ENCODE data around the gene C6orf47. TPM values are rescaled to one million over a fixed set of nuclear protein-coding genes. Genes with fewer than 3 reads are reported as not detected.
A peak's percentile ranks its signal among the peaks of the same experiment; 100 is the strongest.

Gene C6orf47
- total and polyA plus RNA-seq, 7 donors, result 22.2 to 32.6 (median 25.0) TPM

DNA sequence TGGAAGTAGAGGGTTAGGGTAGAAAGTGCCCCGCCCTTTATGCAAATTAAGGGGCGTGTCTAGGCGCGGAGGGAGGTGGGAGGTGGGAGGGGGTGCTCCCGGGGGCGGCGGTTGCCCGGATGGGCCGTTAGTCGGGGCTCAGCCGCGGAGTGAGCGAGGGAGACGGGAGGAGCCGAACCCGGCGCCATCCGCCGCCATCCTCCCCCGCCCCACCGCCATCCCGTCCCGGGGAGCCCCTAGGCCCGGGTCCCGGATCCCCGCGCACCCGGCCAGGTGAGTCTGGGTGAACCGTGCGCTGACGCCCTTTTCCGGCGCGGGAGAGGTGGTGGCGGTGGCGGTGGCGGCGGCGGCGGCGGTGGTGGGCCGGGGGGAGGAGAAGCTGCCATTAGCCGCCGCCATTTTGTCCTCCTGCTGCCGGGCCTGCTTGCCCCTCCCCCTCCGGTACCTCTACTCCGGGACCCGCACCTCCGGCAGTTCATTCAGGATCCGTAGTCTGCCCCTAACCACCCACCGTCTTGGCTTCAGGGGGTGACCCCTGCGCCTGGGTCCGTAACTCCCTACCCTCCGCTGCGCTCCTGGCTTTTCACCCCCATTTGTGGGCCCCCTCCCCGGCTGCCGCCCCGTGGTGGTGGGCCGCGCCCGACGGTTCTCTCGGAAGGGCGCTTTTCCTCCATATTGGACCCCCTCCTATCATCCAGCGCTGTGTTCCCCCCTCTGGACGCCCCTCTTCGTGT lies 39.8 kb downstream of the C6orf47 start, which contains the start of gene PRRC2A:
PRRC2A (plus strand) TSS at position 130 of the 734 bp plus-strand sequence. CDS start 2,075 bp downstream, outside the sequence.
- peak; percentile 92 for DNase-seq
- Histone ChIP-seq H3K27ac (peak within 1 kb of the TSS; percentile 97 to 98 (median 98)), H3K9me3 (no peaks in the 10 kb centered on the region), H3K36me3 (peaks cover 21 to 26% (median 25%) of the 10 kb centered on the region in 4 donors), H3K27me3 (no peaks in the 10 kb centered on the region), H3K4me1 (peaks cover 2 to 24% (median 20%) of the 10 kb centered on the region in 4 donors), H3K4me3 (peak within 1 kb of the TSS; percentile 72 to 87 (median 82))
- peak; percentile 81 to 88 for TF ChIP-seq POLR2A (IDR thresholded peaks at IDR 0.05)
- TF ChIP-seq POLR2AphosphoS5 (IDR thresholded peaks at IDR 0.05), result peak in 3 of 4 donors; percentile 51 to 81 (median 65)
- TF ChIP-seq EP300 (IDR thresholded peaks at IDR 0.05), result no peak
- TF ChIP-seq, protein P1, sequence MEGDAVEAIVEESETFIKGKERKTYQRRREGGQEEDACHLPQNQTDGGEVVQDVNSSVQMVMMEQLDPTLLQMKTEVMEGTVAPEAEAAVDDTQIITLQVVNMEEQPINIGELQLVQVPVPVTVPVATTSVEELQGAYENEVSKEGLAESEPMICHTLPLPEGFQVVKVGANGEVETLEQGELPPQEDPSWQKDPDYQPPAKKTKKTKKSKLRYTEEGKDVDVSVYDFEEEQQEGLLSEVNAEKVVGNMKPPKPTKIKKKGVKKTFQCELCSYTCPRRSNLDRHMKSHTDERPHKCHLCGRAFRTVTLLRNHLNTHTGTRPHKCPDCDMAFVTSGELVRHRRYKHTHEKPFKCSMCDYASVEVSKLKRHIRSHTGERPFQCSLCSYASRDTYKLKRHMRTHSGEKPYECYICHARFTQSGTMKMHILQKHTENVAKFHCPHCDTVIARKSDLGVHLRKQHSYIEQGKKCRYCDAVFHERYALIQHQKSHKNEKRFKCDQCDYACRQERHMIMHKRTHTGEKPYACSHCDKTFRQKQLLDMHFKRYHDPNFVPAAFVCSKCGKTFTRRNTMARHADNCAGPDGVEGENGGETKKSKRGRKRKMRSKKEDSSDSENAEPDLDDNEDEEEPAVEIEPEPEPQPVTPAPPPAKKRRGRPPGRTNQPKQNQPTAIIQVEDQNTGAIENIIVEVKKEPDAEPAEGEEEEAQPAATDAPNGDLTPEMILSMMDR (IDR thresholded peaks at IDR 0.05), result no peak
- WGBS, 2 donors, result 0 to 1% methylated on average over 67 of the region's 67 CpGs
- intact Hi-C loops (cut with DNase I), result loop anchor here (1.0 to 2.0 kb wide), 2 partner anchors 32 to 78 kb away; partner anchors contain the start of genes BAG6 and DDX39B

DNA sequence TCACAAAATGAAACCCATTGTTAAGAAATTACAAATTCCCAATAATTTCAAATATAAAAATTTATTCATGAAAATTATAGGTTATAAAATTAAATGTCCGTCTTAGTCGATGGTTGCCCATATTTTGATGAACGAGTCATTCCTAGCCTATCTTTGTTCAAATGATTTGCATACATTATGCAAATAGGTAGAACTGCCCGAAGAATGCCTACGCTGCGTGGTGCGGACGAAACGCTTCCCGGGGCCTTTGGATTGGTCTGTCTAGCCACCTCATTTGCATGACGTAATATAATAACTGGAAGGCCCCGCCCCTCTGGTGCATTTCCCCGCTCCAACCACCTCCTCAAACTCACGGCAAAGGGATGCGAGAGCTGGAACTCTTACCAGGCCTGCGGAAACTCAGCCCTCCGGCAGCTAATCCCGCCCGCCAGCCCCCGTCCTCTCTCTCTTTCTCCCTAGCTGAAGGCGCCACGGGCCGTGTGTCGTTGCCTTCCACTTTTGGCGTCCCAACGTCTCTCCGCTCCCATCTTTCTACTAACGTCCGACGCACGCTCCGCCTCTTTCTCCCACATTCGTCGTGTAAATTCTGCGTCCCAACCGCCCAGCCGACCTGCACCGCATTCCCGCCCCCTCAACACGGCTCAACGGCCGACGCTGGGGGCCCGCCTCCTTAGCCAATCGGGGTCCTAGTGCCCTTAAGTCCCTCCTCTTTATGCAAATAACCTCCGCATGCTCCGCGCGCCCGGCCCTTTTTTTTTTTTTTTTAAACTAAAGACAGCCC lies 40.6 kb downstream of the C6orf47 start:
- Histone ChIP-seq H3K27me3 (no peaks in the 10 kb centered on the region), H3K27ac (peak overlapping the region; percentile 97 to 98 (median 98)), H3K9me3 (no peaks in the 10 kb centered on the region), H3K4me3 (peak overlapping the region; percentile 72 to 87 (median 82)), H3K4me1 (peaks cover 2 to 24% (median 20%) of the 10 kb centered on the region in 4 donors), H3K36me3 (peaks cover 14 to 19% (median 17%) of the 10 kb centered on the region in 4 donors)
- TF ChIP-seq, protein P1 (IDR thresholded peaks at IDR 0.05), result no peak
- TF ChIP-seq POLR2AphosphoS5 (IDR thresholded peaks at IDR 0.05), result peak; percentile 79 to 87 (median 86)
- peak; percentile 80 to 87 for TF ChIP-seq POLR2A (IDR thresholded peaks at IDR 0.05)
- peak in 1 of 4 donors; percentile 27 for TF ChIP-seq EP300 (IDR thresholded peaks at IDR 0.05)
- DNase-seq, result peak; percentile 99
- intact Hi-C loops (cut with DNase I), result loop anchor here (1.0 to 2.0 kb wide), 2 partner anchors 33 to 78 kb away; partner anchors contain the start of genes BAG6 and DDX39B
- WGBS, 2 donors, result 0 to 1% methylated on average over 50 of the region's 50 CpGs

DNA sequence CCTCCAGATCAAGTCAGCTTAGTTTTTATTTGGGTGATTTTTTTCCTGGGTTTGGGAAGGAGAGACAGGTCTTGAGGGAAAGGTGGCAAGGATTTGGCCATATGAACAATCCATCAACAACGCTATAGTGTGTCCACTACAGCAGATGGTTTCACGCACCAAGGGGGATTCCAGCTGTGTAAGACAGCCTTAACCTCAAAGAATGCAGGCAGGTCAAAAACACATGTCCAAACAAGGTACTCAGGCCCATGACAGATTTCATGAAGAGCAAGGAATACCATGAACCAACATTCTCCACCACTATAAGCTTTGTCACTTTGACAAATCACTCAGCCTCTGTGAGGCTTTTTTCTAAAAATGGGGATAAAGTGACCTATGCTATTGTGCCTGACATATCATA lies 43.6 kb downstream of the C6orf47 start:
- intact Hi-C loops (cut with DNase I), result no loop called here
- Histone ChIP-seq H3K9me3 (no peaks in the 10 kb centered on the region), H3K27ac (no peak overlapping the region), H3K36me3 (no peaks in the 10 kb centered on the region), H3K4me1 (peaks cover 2 to 15% (median 9%) of the 10 kb centered on the region in 4 donors), H3K27me3 (no peaks in the 10 kb centered on the region), H3K4me3 (no peak overlapping the region)
- DNase-seq, result no peak
- 97% methylated on average over 2 of the region's 2 CpGs for WGBS, 2 donors
- TF ChIP-seq, protein P1 (IDR thresholded peaks at IDR 0.05), result no peak
- no peak for TF ChIP-seq POLR2AphosphoS5 (IDR thresholded peaks at IDR 0.05)
- no peak for TF ChIP-seq EP300 (IDR thresholded peaks at IDR 0.05)
- TF ChIP-seq POLR2A (IDR thresholded peaks at IDR 0.05), result no peak

DNA sequence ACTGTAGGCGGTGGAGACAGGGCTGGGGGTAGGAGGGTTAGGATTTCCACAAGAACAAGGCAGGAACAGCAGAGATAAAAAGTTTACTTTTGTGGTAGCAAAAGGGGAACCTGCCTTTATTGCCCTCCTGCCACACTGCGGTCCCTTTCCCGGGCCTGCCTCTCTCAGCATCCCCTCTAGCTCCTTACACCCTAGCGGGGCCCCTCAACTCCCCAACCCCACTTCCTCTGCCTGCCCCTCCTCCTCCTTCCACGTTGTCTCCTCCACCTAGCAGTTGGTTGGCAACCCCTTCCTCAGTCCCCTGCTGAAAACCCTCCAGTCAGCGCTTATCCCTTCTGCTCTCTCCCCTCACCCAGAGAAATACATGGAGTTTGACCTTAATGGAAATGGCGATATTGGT lies 44.8 kb downstream of the C6orf47 start:
- Histone ChIP-seq H3K27me3 (no peaks in the 10 kb centered on the region), H3K4me3 (peak overlapping the region in 3 of 4 donors; percentile 2 to 29 (median 9)), H3K9me3 (no peaks in the 10 kb centered on the region), H3K36me3 (no peaks in the 10 kb centered on the region), H3K4me1 (peaks cover 2 to 6% (median 4%) of the 10 kb centered on the region in 4 donors), H3K27ac (peak overlapping the region in 3 of 4 donors; percentile 14 to 36 (median 22))
- no peak for DNase-seq
- intact Hi-C loops (cut with DNase I), result no loop called here
- WGBS, 2 donors, result 40 to 82% methylated on average over 7 of the region's 7 CpGs
- no peak for TF ChIP-seq EP300 (IDR thresholded peaks at IDR 0.05)
- no peak for TF ChIP-seq POLR2A (IDR thresholded peaks at IDR 0.05)
- TF ChIP-seq, protein P1 (IDR thresholded peaks at IDR 0.05), result no peak
- no peak for TF ChIP-seq POLR2AphosphoS5 (IDR thresholded peaks at IDR 0.05)

Measured in sigmoid colon (tissue), 7 donors.